OCI-M1 (cell line): ENCODE measurements around the gene LTB.

Experiments
- DNase-seq: peaks from one replicate; lab custom pipeline; 2025; lab: John Stamatoyannopoulos, UW

Gene LTB

DNA sequence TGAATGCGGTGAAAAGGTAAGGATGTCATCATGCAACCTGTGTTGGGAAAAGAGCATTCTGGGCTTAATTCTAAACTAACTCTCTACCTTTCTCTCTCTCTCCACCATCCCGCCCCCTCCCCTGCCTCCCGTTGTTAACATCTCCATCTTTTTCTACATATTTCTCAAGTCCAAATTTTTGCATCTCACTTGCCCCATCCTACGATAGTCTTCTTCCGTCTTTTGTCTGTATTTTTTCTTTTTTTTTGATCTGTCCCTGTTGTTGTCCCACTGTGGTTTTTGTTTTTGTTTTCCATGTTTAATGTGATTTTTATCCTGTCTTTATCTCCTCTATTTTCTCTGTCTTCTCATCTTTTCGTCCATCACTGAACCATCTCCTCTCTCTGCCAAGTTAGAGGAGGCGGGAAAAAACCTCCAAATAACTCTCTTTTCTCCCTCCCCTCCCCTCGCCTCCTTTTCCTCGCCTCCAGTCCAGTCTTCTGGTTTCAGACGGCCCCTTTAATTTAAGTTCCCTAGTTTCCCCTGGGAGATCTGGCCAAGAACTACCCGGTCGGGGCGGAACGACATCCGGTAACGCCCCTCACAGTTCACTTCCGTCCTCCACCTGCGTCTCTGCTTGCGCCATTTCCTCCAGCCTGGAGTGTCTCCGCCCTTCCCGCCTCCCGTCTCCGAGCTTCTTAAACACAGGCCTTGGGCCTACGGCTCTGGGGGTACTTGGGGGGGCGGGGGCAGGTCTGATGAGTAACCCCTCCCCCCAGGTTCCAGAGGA is 35.1 kb downstream of the LTB start, which contains the start of gene NFKBIL1:
Gene NFKBIL1, plus strand, starts transcription at position 651 of the 769 bp plus-strand sequence. Its CDS starts 87 bp downstream, at position 738.
- peak; percentile 99 for DNase-seq

- peak; percentile 98 for DNase-seq
These were observed 35.8 kb downstream of the LTB start, which contains the start of gene ATP6V1G2 for GRCh38 chr6:31546339-31546957. TSS of gene ATP6V1G2 (minus strand) at chr6:31546608. CDS start at chr6:31546559, 49 bp downstream.

DNA sequence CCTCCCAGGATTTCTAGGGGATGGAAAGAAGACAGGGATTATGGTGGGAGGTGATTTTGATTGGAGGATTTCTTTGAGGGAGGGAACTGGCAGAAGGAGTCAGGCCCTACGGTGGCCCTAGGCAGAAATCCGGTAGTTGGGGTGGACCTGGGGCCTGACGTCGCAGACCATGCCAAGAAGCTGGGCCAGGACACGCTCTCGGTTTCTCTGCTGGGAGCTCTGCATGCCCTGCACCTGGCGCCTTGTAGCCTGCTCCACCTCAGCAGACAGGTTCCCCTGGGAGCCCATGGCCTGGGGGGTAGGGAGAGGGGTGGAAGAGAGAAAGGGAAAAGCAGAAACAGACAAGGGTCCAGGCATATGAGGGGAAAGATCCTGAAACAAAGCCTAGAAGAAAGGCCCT is 36.9 kb downstream of the LTB start:
- DNase-seq: no peak

DNA sequence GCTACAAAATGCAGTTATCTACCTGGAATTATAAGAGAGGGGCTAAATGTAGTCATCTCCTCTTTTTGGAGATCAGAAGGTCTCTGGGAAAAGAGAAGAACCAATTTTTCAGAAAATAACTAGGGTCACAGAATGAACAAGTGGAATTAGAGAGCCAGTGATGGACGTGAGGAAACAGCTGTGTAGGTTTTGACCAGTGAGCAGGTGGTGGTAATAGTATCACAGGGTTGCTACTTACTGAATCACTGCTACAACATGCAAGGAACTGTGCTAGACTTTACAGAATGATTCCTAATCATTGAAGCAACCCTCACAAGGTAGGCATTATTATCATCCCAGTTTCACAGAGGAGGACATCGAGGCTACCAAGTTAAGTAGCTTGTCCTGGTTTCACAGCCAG is 37.5 kb downstream of the LTB start:
- no peak for DNase-seq

DNA sequence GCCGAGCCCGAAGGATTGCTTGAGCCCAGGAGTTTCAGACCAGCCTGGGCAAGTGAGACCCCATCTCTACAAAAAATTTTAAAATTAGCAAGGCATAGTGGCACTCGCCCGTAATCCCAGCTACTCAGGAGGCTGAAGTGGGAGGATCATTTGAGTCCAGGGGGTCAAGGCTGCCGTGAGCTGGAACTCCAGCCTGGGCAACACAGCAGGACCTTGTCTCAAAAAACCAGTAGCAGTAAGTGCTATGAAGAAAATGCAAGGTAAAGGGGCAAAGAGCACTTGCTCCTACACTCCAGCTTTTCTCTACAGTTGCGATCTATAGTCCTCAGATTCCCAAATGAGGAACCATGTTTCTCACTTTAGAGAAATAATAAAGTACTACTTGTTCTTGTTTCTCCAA is 38.6 kb downstream of the LTB start:
- no peak for DNase-seq

- DNase-seq: peak; percentile 99
These were observed 40.3 kb downstream of the LTB start, which contains the start of gene DDX39B for GRCh38 chr6:31541658-31542521. TSS of gene DDX39B (minus strand) at chr6:31542003. CDS start at chr6:31540532, 1,471 bp downstream.

DNA sequence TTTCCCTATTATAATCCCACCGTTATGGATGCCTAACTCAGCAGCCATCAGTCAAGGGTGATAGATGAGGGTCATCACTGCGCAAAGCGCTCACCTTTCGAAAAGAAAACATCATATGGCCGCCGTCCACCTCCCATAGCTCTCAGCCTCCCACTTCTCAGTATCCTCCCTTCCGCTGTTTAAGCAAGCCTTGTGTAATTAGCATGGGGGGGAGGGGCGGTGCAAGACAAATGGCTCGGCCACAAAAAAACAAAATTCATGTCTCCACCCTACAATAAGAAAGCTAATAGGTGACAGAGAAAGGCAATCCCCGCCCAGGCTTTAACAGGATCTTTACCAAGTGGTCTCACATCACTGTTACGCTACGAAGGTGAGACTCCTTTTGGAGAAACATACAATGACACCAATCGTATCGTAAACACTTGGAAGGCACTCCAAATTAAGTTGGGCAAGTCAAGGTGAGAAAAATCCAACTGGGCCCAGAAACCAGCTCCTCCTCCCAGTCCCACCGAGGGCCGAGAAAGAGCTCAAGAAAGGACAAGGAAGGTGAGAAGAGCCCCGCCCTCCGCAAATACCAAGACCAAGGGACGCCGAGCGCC is 41.1 kb downstream of the LTB start:
- DNase-seq: peak; percentile 82

GRCh38 chr6:31540640-31541039 is 41.6 kb downstream of the LTB start:
- no peak for DNase-seq

- DNase-seq: no peak
These were observed 43.3 kb downstream of the LTB start for GRCh38 chr6:31538805-31539400.

DNA sequence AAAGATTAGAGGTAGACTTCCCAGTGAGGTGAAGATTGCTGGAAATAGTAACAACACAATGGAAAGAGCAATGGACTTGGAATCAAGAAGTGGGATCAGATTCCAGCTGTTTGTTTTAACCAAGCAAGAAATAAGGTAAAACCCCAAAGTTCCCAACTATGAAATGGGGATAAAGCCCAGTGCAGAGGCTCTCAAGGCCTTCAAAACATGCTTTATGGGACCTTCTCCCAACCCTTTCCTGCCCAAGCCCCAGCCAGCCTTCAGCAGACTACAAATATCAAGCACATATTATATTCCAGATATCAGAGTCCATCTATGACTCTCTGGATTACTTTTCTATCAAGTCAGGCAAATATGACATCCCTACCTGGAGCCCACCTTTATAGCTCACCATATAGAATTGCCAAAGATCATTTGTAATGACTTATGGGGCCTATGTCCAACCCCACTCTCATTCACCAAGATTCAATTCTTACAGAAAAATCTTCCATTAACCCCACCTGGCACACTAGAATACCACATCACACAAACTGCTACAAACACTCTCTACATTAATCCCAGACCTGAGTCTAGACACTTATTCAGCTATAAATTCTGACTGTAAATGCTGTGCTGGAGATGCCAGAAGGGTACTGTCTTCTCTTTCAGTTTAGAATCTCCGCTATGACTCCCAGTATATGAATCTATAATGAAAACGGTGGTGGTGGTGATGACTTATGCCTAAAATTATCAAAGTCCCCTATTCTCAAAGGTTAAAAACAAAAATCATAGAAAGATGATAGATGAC is 46.5 kb downstream of the LTB start:
- no peak for DNase-seq

GRCh38 chr6:31534521-31535040 is 47.6 kb downstream of the LTB start:
- DNase-seq: no peak

DNA sequence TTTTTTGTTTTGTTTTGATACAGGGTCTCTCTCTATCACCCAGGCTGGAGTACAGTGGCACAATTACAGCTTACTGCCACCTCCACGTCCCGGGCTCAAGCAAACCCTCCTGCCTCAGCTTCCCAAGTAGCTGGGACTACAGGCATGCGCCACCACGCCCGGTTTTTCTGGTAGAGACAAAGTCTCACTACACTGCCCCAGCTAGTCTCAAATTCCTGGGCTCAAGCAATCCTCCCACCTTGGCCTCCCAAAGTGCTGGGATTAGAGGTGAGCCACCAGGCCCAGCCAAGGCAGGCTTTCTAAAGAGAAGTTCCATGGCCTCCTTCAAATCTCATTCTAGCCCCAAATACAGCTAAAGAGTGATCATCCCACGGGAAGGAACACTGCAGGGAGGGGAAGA is 48.2 kb downstream of the LTB start:
- no peak for DNase-seq

DNA sequence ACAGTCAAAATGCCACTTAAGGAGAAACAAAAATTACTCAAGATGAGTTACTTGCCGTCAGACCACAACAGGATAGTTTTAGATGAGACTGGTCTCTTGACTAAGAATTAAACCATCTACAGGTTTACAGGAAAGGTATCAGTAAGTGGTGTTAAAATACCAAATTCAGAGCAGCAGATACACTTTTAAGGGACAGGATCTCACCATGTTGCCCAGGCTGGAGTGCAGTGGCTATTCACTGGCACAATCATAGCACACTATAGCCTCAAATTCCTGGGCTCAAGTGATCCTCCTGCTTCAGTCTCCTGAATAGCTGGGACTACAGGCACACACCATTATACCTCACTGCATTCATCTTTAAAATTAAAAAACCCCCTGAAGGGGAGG is 48.8 kb downstream of the LTB start:
- DNase-seq: no peak

GRCh38 chr6:31532644-31533454 is 49.4 kb downstream of the LTB start:
- DNase-seq: no peak

DNA sequence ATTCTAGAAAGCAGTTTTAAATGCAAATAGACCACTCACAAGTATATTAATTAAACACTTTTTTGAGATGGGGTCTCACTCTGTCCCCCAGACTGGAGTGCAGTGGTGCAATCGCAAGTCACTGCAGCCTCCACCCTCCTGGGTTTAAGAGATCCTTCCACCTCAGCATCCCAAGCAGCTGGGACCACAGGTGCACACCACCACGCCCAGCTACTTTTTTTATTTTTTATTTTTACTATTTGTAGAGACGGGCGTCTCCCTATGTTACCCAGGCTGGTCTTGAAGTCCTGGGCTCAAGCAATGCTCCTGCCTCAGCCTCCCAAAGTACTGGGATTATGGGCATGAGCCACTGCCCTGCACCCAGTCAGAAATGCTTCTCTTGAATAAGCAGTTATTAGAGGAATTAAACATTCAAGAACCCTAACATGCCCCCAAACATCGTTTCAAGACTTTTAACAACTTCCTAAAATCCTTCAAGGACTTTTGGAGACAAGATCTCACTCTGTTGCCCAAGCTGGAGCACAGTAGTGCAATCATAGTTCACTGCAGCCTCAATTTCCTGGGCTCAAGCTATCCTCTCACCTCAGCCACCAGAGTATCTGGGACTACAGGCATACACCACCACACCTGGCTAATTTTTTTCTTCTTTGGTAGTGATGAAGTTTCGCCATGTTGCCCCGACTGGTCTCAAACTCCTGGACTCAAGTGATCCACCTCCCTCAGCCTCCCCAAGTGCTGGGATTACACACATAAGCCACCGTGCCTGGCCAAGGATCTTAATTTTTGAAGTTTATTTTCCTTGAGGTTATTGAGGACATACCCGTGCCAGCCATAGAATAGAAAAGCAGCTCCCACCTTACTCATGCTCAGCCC is 50.2 kb downstream of the LTB start:
- DNase-seq: no peak

- DNase-seq: no peak
These were observed 51.1 kb downstream of the LTB start for GRCh38 chr6:31531162-31531561.

DNA sequence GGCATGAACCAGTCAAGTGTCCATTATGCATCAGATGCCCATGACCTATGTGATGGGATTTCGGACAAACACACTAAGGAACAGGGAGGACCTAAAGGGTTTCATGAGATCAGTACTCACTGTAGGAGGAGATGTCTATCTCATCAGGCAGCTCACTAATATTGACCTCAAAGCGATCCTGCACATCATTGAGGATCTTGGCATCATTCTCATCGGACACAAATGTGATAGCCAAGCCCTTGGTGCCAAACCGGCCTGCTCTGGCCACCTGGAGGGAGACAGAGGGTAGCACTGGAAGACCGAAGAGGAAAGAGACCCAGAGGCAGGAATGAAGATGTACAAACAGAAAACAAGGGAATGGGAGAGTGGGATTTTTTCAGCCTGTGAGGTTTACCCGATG is 51.6 kb downstream of the LTB start:
- DNase-seq: no peak
